ENCODE data around the gene WNT9B.

- TF ChIP-seq CTCF (IDR thresholded peaks at IDR 0.05; ENCODE audit: insufficient read depth, low read length) (no peak), GABPA (IDR thresholded peaks at IDR 0.05; ENCODE audit: low read depth) (no peak), POLR2AphosphoS5 (IDR thresholded peaks at IDR 0.05; ENCODE audit: low read depth) (no peak), SPI1 (IDR thresholded peaks at IDR 0.05; ENCODE audit: borderline replicate concordance, low read depth) (no peak), REST (IDR thresholded peaks at IDR 0.05; ENCODE audit: insufficient replicate concordance, low read depth) (no peak)
These were observed 25.5 kb downstream of the WNT9B start for GRCh38 chr17:46876926-46877325.

All from HL-60 (cell line).